ENCODE results near the gene PDE7B. TPM values are rescaled to one million over a fixed set of nuclear protein-coding genes. Genes with fewer than 3 reads are reported as not detected.

PDE7B gene
- total and polyA plus RNA-seq, 2 of the 8 experiments (the other 6 are each of a cell fraction or from before 2014, with no cell fraction given) = not detected

DNA sequence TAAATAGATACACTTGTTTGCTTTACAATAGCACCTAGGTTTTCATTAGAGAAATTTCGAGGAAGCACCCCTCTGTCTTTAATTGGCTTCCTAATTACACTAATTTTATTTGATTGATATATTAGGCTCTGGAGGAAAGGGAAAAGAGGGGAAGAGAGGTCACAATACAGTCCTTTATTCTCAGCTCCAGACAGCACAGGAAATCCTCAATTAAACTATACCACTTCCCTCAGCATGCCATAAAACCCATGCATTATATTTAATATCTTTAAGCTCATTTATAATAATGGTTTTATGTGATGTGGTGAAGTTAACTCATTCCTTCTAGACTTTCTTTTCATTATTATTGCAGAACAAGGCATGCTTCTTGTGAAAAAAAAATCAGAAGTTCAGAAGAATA lies 17.7 kb upstream of the PDE7B start:
- H3K27me3 ChIP-seq (replicated peaks in 1 of 4; ENCODE audit: control insufficient read depth in 3 of 4, extremely low read depth in 1 of 4, insufficient read depth in 3 of 4, low read length in 3 of 4) = no peaks in the 10 kb centered on the region
- no peak for TF ChIP-seq GTF2F1 (IDR thresholded peaks at IDR 0.05; ENCODE audit: borderline replicate concordance, low read depth, low read length)

More for the DNA sequence above, 17.7 kb upstream of the PDE7B start:
- H2BK12ac ChIP-seq (ENCODE audit: low read depth, low read length) = no peak overlapping the region
- no peak overlapping the region for H3K18ac ChIP-seq (ENCODE audit: extremely low read depth, low read length)
- H3K14ac ChIP-seq (ENCODE audit: insufficient read length) = no peak overlapping the region
- H3K79me2 ChIP-seq (ENCODE audit: control insufficient read depth in 1 of 2, insufficient read depth in 2 of 2, low read length in 2 of 2) = no peaks in the 10 kb centered on the region
- no peak for DNase-seq (ENCODE audit: low read depth in 1 of 2, low spot score in 2 of 2)
- no peak for FAIRE-seq
- no peak overlapping the region for H3K56ac ChIP-seq (replicated peaks; ENCODE audit: insufficient read length, low read depth, low read length)
- H3K79me1 ChIP-seq (ENCODE audit: low read depth, low read length) = no peaks in the 10 kb centered on the region
- H4K91ac ChIP-seq (replicated peaks; ENCODE audit: insufficient read length, low read length) = no peak overlapping the region
- no peak overlapping the region for H3K4me3 ChIP-seq (ENCODE audit: extremely low read depth in 1 of 4, insufficient read depth in 2 of 4, low read depth in 3 of 4, low read length in 4 of 4)
- no peak overlapping the region for H3K9ac ChIP-seq (replicated peaks in 1 of 4; ENCODE audit: extremely low read depth in 1 of 4, low read depth in 3 of 4, low read length in 3 of 4)
- no peak overlapping the region for H2BK120ac ChIP-seq (replicated peaks; ENCODE audit: low read depth, low read length)
- no peak overlapping the region for H3K23ac ChIP-seq (ENCODE audit: insufficient read length)
- H3K9me3 ChIP-seq (ENCODE audit: insufficient read depth in 2 of 2, low read depth in 1 of 2, low read length in 1 of 2) = peaks cover 0 to 2% of the 10 kb centered on the region in 2 experiments; a peak in 1 of 4 replicates
- H2AFZ ChIP-seq (ENCODE audit: low read length) = no peak overlapping the region
- ChIA-PET POLR2A (ENCODE audit: partially characterized antibody) (no interaction called here), CTCF (ENCODE audit: partially characterized antibody) (interaction anchor here (0.6 kb wide), 2 partner anchors 7 to 631 kb away, joined by 3 to 4 read pairs; no protein-coding TSS in a partner anchor)
- no peaks in the 10 kb centered on the region for H3K23me2 ChIP-seq (ENCODE audit: low read depth, low read length)
- no peak overlapping the region for H2BK20ac ChIP-seq (ENCODE audit: low read length)
- no peak overlapping the region for H3K4me2 ChIP-seq (ENCODE audit: insufficient read depth in 1 of 2, low read depth in 2 of 2, low read length in 2 of 2)
- H3K27ac ChIP-seq (ENCODE audit: low read depth, low read length) = no peak overlapping the region
- H4K5ac ChIP-seq (ENCODE audit: insufficient read length, low read depth, low read length) = no peak overlapping the region
- H2BK5ac ChIP-seq (ENCODE audit: low read depth, low read length) = no peak overlapping the region
- WGBS, 2 experiments (ENCODE audit: extremely low coverage in 1 of 2, insufficient coverage in 1 of 2, insufficient read length in 1 of 2, insufficient replicate concordance in 2 of 2, low coverage in 1 of 2, low lambda C conversion rate in 2 of 2, missing lambda C conversion rate in 1 of 2) = 85% methylated on average over 1 of the region's 1 CpG; no CpG with 5 or more reads in 1 of the 2 experiments
- no peaks in the 10 kb centered on the region for H3K4me1 ChIP-seq (replicated peaks in 1 of 4; ENCODE audit: control insufficient read depth in 3 of 4, insufficient read depth in 4 of 4, low read length in 3 of 4)
- no peaks in the 10 kb centered on the region for H4K20me1 ChIP-seq (replicated peaks in 1 of 2; ENCODE audit: control insufficient read depth in 1 of 2, insufficient read depth in 2 of 2, low read length in 2 of 2)
- no peak overlapping the region for H4K8ac ChIP-seq (ENCODE audit: extremely low read depth, insufficient read depth, low read length)
- no peak overlapping the region for H2AK5ac ChIP-seq (ENCODE audit: low read depth, low read length)
- H3K36me3 ChIP-seq (ENCODE audit: control insufficient read depth in 2 of 4, insufficient read depth in 4 of 4, low read length in 3 of 4) = no peaks in the 10 kb centered on the region
- H2BK15ac ChIP-seq (ENCODE audit: low read length) = no peak overlapping the region
- H3K4ac ChIP-seq (replicated peaks; ENCODE audit: insufficient read length, low read depth, low read length) = no peak overlapping the region

All from H1 (cell line).